A673 (cell line): Measurements from ENCODE around the gene TMEM38A. TPM values are rescaled to one million over a fixed set of nuclear protein-coding genes. Genes with fewer than 3 reads are reported as not detected.

Source experiments
- BruUV-seq: library from RNA; stranded (reverse); fragments of 400-500 nt; replicated peaks from 2 replicates; lab custom pipeline; 2021; lab: Mats Ljungman, UMichigan
- CTCF ChIA-PET: fragments of 300-600 bp; sonication (Branson Sonifier 250); formaldehyde crosslinking; loops from one replicate; lab custom pipeline; 2022; ENCODE audit warnings: antibody characterized with exemption; lab: Charles Lee
- POLR2A ChIA-PET: fragments of 300-600 bp; sonication (Branson Sonifier 250); formaldehyde crosslinking; loops from one replicate; lab custom pipeline; 2022; ENCODE audit warnings: antibody characterized with exemption; ENCODE audit not compliant: low non-redundant PET; lab: Charles Lee
- DNase-seq: peaks from one replicate; pipeline ENCODE4 v3.0.0-alpha.2; 2015; ENCODE audit warnings: low spot score
- H3K27ac ChIP-seq: fragments of 200-600 bp; sonication (generic); 2 replicates; pipeline ENCODE4 v1.5.1; 2016; ENCODE audit warnings: mixed run types, low read depth, mild to moderate bottlenecking, mixed read lengths, antibody characterized with exemption, low read length; ENCODE audit not compliant: poor library complexity, severe bottlenecking
- H3K27me3 ChIP-seq: fragments of 200-600 bp; sonication (generic); replicated peaks from 2 replicates; pipeline ENCODE4 v1.6.1; 2017; ENCODE audit warnings: mixed run types, low read depth, mild to moderate bottlenecking, mixed read lengths, antibody characterized with exemption, low read length; ENCODE audit not compliant: insufficient read depth, poor library complexity
- H3K36me3 ChIP-seq: fragments of 200-600 bp; sonication (generic); 2 replicates; pipeline ENCODE4 v1.6.1; 2016; ENCODE audit warnings: mixed run types, mild to moderate bottlenecking, mixed read lengths, antibody characterized with exemption, low read length; ENCODE audit not compliant: insufficient read depth, poor library complexity, severe bottlenecking
- H3K4me1 ChIP-seq: fragments of 200-600 bp; sonication (generic); 2 replicates; pipeline ENCODE4 v1.6.1; 2017; ENCODE audit warnings: mixed run types, mild to moderate bottlenecking, mixed read lengths, antibody characterized with exemption, low read length; ENCODE audit not compliant: insufficient read depth, poor library complexity, severe bottlenecking
- H3K4me3 ChIP-seq: fragments of 200-600 bp; sonication (generic); 2 replicates; pipeline ENCODE4 v1.5.1; 2016; ENCODE audit warnings: low read depth, mixed run types, mild to moderate bottlenecking, mixed read lengths, low read length; ENCODE audit not compliant: poor library complexity, severe bottlenecking
- H3K9me3 ChIP-seq: fragments of 200-600 bp; sonication (generic); 2 replicates; pipeline ENCODE4 v1.6.1; 2016; ENCODE audit warnings: mixed run types, low read depth, mild to moderate bottlenecking, mixed read lengths, antibody characterized with exemption, low read length; ENCODE audit not compliant: poor library complexity, severe bottlenecking
- EZH2 ChIP-seq: fragments of 200-600 bp; sonication (generic); IDR thresholded peaks from 2 replicates; pipeline ENCODE4 v1.6.1; 2017; ENCODE audit warnings: borderline replicate concordance, low read depth, mild to moderate bottlenecking, mixed read lengths, antibody characterized with exemption, low read length; ENCODE audit not compliant: poor library complexity, severe bottlenecking
- intact Hi-C: fragments of 100-400 bp; cut with micrococcal nuclease; formaldehyde crosslinking; loops from one replicate; pipeline ENCODE4 v1.10.0; 2022; ENCODE audit not compliant: unreplicated experiment
- total RNA-seq: library from RNA; stranded (reverse); gene quantifications from 2 replicates; pipeline ENCODE4 v1.2.3, GENCODE V29; 2021
- TF ChIP-seq, protein P1 (sequence below): fragments of 300-800, 200-600 bp; sonication (generic); conservative IDR thresholded peaks from 2 replicates; pipeline ENCODE4 v1.5.1; 2017; ENCODE audit warnings: low read depth, mild to moderate bottlenecking, antibody characterized with exemption, low read length, moderate library complexity, mixed read lengths

Gene TMEM38A
- total RNA-seq, 1 experiment from 2014 or later, result 8.3 TPM

DNA sequence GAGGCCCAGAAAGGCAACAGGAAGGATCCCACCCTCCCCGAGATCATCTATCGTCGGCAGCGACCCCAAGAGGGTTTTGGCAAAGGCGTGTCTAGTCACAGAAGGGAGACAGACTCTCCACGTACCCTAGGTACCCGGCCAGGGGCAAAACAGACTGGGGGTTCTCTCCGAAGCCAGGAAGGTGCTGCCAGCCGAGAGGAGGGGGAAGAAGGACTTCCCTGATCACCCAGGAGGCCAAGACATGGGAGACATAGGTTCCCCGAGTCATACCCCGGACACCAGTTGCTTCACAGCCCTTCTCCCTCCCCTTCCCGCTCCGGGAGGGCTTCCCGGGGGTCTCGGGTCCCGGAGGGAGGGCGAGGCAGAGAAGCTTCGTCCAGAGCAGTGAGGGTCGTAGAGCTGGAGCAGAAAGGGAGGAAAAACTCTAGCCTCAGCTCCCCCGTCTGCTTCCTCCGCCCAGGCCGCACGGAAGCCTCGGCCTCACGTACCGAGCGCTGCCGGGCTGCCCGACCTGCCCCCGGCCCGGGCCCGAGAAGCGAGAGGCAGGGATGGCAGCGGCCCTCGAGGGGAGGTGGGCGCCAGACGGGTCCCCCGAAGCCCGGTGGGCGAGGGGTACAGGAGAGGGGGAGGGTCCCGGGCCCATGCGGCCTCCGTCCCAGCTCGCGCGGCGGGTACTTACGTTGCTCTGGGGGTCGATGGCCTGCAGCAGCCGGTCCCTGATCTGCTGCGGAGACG, 33.6 kb upstream of the TMEM38A start:
- POLR2A ChIA-PET, result no interaction called here
- Histone ChIP-seq H3K4me1 (peaks cover 15% of the 10 kb centered on the region), H3K27me3 (no peaks in the 10 kb centered on the region), H3K36me3 (peaks cover 11% of the 10 kb centered on the region), H3K9me3 (no peaks in the 10 kb centered on the region), H3K4me3 (peak overlapping the region; percentile 100), H3K27ac (peak overlapping the region; percentile 98)
- CTCF ChIA-PET, result interaction anchor here (1.2 kb wide), 1 partner anchor 99 kb away, joined by 3 read pairs; no protein-coding TSS in a partner anchor
- DNase-seq, result peak; percentile 29
- TF ChIP-seq EZH2, result no peak
- TF ChIP-seq, protein P1, sequence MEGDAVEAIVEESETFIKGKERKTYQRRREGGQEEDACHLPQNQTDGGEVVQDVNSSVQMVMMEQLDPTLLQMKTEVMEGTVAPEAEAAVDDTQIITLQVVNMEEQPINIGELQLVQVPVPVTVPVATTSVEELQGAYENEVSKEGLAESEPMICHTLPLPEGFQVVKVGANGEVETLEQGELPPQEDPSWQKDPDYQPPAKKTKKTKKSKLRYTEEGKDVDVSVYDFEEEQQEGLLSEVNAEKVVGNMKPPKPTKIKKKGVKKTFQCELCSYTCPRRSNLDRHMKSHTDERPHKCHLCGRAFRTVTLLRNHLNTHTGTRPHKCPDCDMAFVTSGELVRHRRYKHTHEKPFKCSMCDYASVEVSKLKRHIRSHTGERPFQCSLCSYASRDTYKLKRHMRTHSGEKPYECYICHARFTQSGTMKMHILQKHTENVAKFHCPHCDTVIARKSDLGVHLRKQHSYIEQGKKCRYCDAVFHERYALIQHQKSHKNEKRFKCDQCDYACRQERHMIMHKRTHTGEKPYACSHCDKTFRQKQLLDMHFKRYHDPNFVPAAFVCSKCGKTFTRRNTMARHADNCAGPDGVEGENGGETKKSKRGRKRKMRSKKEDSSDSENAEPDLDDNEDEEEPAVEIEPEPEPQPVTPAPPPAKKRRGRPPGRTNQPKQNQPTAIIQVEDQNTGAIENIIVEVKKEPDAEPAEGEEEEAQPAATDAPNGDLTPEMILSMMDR, result 0 out of 2 replicates have a peak, but pooled peaks have one; percentile 9
- BruUV-seq, result no TSS peak
- intact Hi-C loops, result loop anchor here (5.0 kb wide), 2 partner anchors 55 to 450 kb away; partner anchors contain the start of genes HAUS8, MYO9B and SLC35E1

DNA sequence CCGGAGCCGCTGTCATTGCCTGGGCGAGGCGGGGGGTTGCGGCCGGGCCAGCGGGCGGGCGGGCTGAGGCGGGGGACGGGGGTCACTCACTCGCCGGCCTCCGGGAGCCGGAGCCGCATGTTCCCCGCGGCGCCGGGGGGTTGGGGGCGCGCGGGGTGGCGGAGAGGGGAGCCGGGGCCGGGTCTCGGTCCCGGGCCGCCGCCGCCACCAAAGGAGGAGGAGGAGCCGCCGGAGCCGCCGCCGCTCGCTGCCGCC, 33.1 kb upstream of the TMEM38A start:
- DNase-seq, result no peak
- H3K4me1 ChIP-seq, result peaks cover 15% of the 10 kb centered on the region
- peaks cover 13% of the 10 kb centered on the region for H3K36me3 ChIP-seq
- H3K4me3 ChIP-seq, result peak overlapping the region; percentile 100
- H3K9me3 ChIP-seq, result no peaks in the 10 kb centered on the region
- H3K27me3 ChIP-seq, result no peaks in the 10 kb centered on the region
- no TSS peak for BruUV-seq
- H3K27ac ChIP-seq, result peak overlapping the region; percentile 98
- TF ChIP-seq, protein P1, result no peak
- no peak for TF ChIP-seq EZH2
- POLR2A ChIA-PET, result no interaction called here
- intact Hi-C loops, result loop anchor here (5.0 kb wide), 2 partner anchors 56 to 449 kb away; partner anchors contain the start of genes HAUS8, MYO9B and SLC35E1
- CTCF ChIA-PET, result no interaction called here

DNA sequence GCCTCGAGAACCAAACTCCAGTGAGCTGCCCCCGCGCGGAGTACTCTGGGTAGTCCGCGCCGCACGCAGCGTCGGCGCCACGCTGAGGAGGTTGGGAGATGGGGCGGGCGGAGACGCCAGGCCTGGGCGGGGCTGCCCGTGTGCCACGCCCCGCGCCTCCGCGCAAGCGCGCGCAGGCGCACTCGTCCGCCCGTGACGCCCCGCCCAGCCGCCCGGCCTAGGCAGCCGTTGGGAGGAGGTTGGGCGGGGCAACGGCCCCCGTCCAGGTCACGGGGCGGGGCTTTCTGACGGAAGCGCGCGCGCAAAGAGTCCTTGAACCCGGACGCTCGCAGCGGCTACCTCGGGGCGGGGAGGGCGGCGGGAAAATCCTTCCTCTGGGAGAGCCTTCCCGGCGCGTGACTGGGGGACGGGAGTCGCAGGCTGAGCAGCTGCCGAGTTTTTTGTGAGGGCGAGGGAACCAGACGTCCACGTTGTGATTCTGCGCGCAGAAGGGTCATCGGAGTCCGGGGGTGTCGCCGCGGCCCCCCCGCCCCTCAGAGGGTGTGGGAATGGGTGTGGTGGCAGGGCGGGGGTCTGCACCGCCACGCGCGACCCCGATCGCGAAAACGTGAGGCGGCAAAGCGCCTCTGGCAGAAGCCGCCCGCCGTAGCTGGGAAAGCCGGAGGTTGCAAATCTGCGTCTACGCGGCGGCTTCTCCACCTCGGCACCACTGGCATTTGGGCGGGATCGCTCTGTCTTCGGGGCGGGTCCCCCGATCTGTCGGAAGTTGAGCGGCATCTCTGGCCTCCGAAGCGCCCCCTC, 32.6 kb upstream of the TMEM38A start, which contains the start of gene MED26:
TSS of gene MED26 (minus strand) at position 22 of the 801 bp plus-strand sequence. CDS start 261 bp downstream, outside the sequence.
- peak; percentile 96 for DNase-seq
- peaks cover 15% of the 10 kb centered on the region for H3K4me1 ChIP-seq
- H3K9me3 ChIP-seq, result no peaks in the 10 kb centered on the region
- H3K27ac ChIP-seq, result peak within 1 kb of the TSS; percentile 98
- peaks cover 18% of the 10 kb centered on the region for H3K36me3 ChIP-seq
- POLR2A ChIA-PET, result no interaction called here
- no peak for TF ChIP-seq EZH2
- TF ChIP-seq, protein P1, result no peak
- CTCF ChIA-PET, result no interaction called here
- H3K4me3 ChIP-seq, result peak within 1 kb of the TSS; percentile 100
- no TSS peak for BruUV-seq
- intact Hi-C loops, result loop anchor here (5.0 kb wide), 2 partner anchors 56 to 449 kb away; partner anchors contain the start of genes HAUS8, MYO9B and SLC35E1
- H3K27me3 ChIP-seq, result no peaks in the 10 kb centered on the region
